ENCODE measurements around the gene ALG2. TPM values are rescaled to one million over a fixed set of nuclear protein-coding genes. Genes with fewer than 3 reads are reported as not detected.

ALG2 gene
- total and polyA plus RNA-seq, 2 experiments from 2014 or later, result 31.5 to 39.7 TPM

- H3K36me3 Mint-ChIP-seq (ENCODE audit: low read depth), result no peaks in the 10 kb centered on the region
- peaks cover 8% of the 10 kb centered on the region for H3K27me3 Mint-ChIP-seq (ENCODE audit: insufficient read depth, low read depth, poor library complexity)
These were observed 47.9 kb downstream of the ALG2 start for GRCh38 chr9:99173570-99174504.

More at GRCh38 chr9:99173570-99174504, 47.9 kb downstream of the ALG2 start:
- no peak overlapping the region for H3K4me3 ChIP-seq
- H3K27me3 ChIP-seq (ENCODE audit: insufficient read depth), result no peaks in the 10 kb centered on the region
- H2AFZ ChIP-seq, result peak overlapping the region; percentile 57; the same call in 1 of the 2 replicates
- no peaks in the 10 kb centered on the region for H3F3A ChIP-seq (replicated peaks; ENCODE audit: low read depth)
- no peaks in the 10 kb centered on the region for H3K79me2 ChIP-seq (replicated peaks; ENCODE audit: insufficient read depth)
- H3K4me2 ChIP-seq, result no peak overlapping the region
- Mint-ChIP-seq H3K4me3 (no peak overlapping the region), H3K4me1 (peaks cover 55% of the 10 kb centered on the region), H3K9me3 (no peaks in the 10 kb centered on the region), H3K27ac (peak overlapping the region; percentile 47; the same call in 1 of the 2 replicates)
- DNase-seq (ENCODE audit: low spot score) (no peak), ATAC-seq (no peak)
- H3K36me3 ChIP-seq (ENCODE audit: insufficient read depth), result no peaks in the 10 kb centered on the region
- no peak overlapping the region for H3K27ac ChIP-seq (ENCODE audit: low read depth)
- H3K4me1 ChIP-seq (ENCODE audit: insufficient read depth), result peaks cover 21% of the 10 kb centered on the region
- TF ChIP-seq ZNF462 (CRISPR knock-in tag; IDR thresholded peaks at IDR 0.05) (no peak), CTCF (conservative IDR thresholded peaks at IDR 0.05; ENCODE audit: low read depth in 2 of 2) (no peak), JUNB (IDR thresholded peaks at IDR 0.05; ENCODE audit: unreplicated experiment) (no peak), EZH2phosphoT487 (IDR thresholded peaks at IDR 0.05; ENCODE audit: unreplicated experiment) (no peak), NANOG (IDR thresholded peaks at IDR 0.05; ENCODE audit: borderline replicate concordance) (no peak), POLR2AphosphoS5 (IDR thresholded peaks at IDR 0.05; ENCODE audit: low read depth) (no peak), ZNF331 (CRISPR knock-in tag; IDR thresholded peaks at IDR 0.05; ENCODE audit: low read depth) (no peak), STAT1 (IDR thresholded peaks at IDR 0.05; ENCODE audit: unreplicated experiment) (no peak), ZNF114 (CRISPR knock-in tag; IDR thresholded peaks at IDR 0.05) (no peak), CREB1 (CRISPR knock-in tag; IDR thresholded peaks at IDR 0.05; ENCODE audit: low read depth) (no peak)
- H4K20me1 ChIP-seq (replicated peaks; ENCODE audit: insufficient read depth), result no peaks in the 10 kb centered on the region
- peaks cover 5% of the 10 kb centered on the region for H3K9me2 ChIP-seq (ENCODE audit: insufficient read depth)
